ENCODE measurements around the gene MEOX1.

MEOX1 gene

GRCh38 chr17:43679911-43680310, 18.2 kb upstream of the MEOX1 start:
- DNase-seq (ENCODE audit: low spot score): no peak

- DNase-seq (ENCODE audit: low spot score): no peak
Observed at GRCh38 chr17:43679401-43679800, 17.7 kb upstream of the MEOX1 start.

- DNase-seq (ENCODE audit: low spot score): no peak
Observed at GRCh38 chr17:43676471-43676870, 14.7 kb upstream of the MEOX1 start.

DNA sequence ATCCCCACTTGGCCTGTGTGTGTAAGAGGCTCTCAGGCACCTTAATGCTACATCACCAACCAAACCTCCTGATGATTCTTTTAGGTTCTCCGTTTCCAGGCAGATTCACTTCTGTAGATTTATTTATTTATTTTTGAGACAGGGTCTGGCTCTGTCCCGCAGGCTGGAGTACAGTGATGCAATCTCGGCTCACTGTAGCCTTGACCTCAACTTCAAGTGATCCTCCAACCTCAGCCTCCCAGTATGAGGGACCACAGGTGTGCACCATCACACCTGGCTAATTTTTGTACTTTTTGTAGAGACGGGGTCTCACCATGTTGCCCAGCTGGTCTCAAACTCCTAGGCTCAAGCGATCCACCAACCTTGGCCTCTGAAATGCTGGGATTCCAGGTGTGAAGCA, 12.7 kb upstream of the MEOX1 start:
- no peak for DNase-seq (ENCODE audit: low spot score)

DNA sequence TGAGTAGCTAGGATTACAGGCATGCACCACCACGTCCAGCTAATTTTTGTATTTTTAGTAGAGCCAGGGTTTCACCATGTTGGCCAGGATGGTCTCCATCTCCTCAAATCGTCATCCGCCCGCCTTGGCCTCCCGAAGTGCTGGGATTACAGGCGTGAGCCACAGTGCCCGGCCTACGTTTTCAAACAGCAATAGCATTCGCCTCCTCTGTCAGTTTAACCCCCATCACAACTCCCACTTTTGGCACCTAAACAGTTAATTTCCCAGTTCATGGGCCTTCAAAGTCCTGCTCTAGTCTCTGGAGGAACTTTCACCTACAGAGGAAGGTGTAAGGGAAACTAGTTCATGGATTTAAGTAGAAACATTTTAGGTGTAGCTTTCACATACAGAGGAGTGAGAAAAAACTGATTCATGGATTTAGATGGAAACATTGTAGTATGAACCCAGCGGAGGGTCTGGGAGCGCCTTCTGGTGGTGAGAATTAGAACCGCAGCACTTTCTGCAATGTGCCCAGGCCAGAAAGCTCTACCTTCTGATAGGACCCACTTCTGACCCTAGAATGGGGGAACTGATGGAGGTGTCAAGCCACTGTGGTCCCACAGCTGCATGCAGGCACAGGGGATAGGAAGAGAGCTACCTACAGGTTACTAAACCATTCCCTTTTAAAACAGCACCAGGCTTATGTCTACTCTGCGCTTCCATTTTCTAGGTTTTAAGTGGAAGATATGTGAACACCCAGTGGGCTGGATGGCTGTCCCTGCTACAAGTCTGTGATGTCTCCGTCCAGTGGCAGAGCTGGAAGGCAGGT, 12.0 kb upstream of the MEOX1 start:
- peak; percentile 18 for DNase-seq (ENCODE audit: low spot score)

DNA sequence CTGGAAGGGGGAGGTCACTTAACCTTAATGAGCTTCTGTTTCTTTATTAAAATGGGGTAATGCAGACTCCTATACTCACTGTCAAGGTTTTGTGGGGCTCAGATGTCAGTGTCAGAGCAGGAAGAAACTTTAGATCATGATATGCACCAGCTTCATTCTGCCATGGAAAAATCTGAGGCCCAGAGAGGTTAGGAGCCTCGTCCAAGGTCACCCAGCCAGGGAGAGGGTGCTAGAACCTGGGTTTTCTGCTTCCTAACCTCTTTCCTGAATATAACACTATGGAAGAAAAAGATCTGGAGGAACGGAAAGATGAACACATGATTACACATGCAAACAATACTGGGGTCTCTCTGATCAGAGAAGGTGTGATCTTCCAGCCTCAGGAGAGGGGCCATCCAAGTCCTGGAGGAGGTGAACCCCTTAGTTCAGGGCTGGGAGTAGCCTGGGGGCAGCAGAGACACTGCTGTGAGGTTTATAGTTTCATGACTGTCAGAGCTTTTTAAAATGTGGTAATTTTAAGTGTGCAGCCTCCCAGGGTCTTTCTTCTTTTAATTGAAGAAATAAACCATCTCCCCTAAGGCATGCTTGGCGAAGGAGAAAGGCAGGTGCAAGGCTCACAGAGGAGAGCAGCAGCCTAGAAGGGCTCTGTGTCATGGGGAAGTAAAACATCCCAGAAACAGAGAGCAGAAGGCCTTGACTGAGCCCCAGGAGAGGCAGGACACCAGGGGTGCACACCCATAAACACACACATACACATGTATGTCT, 10.2 kb upstream of the MEOX1 start:
- DNase-seq (ENCODE audit: low spot score): no peak

DNA sequence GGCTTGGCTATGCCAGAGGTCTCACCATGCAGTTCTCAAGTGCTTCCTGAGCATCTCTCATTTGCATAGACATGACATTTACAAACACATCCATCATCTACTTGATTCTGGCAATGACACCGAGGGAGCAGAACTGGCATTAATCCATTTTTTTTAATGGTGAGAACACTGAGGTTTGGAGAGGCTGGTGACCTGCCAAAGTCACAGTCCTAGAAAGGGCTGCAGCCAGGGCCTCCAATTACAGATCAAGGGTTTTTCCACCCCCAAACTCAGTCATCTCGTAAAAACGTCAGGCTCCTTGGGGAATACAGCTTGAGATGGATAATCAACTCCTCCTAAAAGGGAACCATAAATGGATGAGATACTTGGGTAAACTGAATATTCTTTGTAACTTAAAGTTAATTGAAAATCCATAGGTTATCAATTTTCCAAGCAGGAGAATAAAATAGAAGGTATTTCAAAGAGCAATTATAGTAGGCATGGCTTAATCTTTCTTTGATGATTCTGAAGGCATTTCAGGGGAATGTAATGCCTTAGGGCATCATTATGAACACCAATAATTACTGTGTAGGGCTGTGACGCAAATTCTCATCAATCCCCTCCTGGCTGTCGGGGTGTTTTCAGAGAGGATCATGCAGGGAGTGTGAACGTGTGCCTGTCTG, 9.4 kb upstream of the MEOX1 start:
- no peak for DNase-seq (ENCODE audit: low spot score)

GRCh38 chr17:43670645-43671030, 8.9 kb upstream of the MEOX1 start:
- DNase-seq (ENCODE audit: low spot score): no peak

GRCh38 chr17:43669971-43670644, 8.4 kb upstream of the MEOX1 start:
- DNase-seq (ENCODE audit: low spot score): no peak

GRCh38 chr17:43667947-43668348, 6.2 kb upstream of the MEOX1 start:
- no peak for DNase-seq (ENCODE audit: low spot score)

- no peak for DNase-seq (ENCODE audit: low spot score)
Observed at GRCh38 chr17:43667506-43667905, 5.8 kb upstream of the MEOX1 start.

GRCh38 chr17:43665937-43666236, 4.2 kb upstream of the MEOX1 start:
- DNase-seq (ENCODE audit: low spot score): no peak

- no peak for DNase-seq (ENCODE audit: low spot score)
Observed at GRCh38 chr17:43665084-43665936, 3.6 kb upstream of the MEOX1 start.

DNA sequence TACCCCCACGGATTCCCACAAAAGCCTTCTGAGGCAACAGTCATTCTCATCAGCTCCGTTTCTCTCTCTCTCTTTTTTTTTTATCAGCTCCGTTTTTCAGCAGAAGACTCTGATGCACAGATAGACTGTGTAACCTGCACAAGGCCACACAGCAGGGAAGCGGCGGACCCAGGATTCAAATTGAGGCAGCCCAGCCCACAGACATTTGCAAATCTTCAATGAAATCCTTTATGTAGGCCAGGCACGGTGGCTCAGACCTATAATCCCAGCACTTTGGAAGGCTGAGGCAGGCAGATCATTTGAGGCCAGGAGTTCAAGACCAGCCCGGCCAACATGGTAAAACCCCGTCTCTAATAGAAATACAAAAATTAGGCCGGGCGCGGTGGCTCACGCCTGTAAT, 2.4 kb upstream of the MEOX1 start:
- no peak for DNase-seq (ENCODE audit: low spot score)

DNA sequence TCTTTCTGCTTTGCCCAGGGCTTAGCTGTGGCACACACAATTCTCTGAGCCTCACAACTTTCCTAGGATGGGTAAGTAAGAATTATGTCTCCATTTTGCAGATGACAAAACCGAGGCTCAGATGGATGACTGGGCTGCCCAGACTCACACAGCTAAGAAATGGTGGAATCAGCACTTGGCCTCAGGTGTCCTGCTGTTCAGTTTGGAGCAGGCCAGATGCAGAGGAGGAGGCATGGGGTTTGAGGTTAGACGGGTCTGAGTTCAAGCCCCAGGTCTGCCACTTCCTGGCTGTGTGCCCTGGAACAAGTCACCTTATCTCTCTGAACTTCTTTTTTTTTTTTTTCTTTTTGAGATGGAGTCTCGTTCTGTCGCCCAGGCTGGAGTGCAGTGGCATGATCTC, 1.7 kb upstream of the MEOX1 start:
- DNase-seq (ENCODE audit: low spot score): no peak

DNA sequence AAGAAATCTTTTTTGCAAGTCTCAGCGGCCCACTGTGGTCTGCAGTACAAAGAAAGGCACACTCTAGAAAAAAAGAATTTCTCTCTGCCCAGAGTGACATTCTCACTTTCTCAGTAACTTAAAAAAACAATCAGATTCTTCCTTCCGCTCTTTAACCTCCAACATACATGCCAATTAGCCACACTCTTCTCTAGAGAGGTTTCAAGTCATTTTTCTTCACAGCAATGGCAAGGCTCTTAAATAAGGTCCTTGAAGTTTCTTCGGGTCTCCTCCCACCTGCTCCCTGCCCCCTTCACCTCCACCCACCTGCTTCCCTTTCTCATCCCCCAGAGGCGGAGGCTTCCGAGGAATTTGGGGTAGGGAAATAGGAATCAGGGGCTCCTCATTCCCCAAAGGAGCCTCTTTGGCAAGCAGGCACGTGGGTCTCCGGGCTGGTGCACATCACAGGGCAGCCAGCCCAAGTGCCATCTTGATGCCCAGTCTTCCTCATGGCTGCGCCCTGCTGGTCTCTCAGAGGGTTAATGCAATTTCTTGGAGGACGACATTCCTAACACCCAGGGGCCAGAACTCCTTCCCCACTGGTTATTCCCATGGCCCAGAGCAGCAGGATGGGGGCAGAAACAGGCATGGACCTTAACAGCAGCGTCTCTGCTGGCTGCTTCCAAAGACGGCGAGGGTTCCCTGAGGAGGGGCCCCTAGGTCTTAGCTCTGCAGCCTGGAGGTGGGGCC, 855 bp upstream of the MEOX1 start:
- DNase-seq (ENCODE audit: low spot score): no peak

DNA sequence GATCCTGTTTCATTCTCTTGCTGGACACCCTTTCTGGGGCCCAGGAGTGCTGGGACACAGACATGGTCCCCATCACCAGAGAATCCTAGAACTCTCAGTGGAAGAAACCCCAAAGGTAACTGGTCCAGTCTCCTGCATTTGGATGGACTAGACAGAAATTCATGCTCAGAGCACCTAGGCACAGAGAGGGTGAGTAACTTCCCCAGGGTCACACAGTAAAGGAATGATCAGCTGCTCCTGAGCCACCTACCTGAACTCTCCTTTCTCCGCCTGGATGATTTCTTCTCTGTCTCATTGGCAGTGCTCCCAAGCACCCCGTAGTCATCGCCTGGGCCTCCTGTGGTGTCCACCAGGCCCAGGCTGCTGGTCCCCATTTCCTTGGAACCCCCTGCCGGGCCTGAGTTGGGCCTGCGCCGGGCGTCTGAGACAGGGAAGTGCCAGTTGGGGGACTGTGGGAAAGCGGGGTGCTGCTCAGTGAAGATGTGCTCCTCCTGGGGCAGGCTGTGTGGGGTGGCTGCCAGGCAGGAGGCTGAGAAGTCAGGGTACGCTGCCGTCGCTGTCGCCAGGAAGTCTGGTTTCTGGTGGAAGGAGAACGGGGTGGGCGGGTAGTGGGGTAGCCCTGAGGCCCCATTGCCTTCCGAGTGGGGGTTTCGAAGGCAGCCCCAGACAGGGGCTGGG, 767 bp downstream of the MEOX1 start:
- DNase-seq (ENCODE audit: low spot score): no peak

DNA sequence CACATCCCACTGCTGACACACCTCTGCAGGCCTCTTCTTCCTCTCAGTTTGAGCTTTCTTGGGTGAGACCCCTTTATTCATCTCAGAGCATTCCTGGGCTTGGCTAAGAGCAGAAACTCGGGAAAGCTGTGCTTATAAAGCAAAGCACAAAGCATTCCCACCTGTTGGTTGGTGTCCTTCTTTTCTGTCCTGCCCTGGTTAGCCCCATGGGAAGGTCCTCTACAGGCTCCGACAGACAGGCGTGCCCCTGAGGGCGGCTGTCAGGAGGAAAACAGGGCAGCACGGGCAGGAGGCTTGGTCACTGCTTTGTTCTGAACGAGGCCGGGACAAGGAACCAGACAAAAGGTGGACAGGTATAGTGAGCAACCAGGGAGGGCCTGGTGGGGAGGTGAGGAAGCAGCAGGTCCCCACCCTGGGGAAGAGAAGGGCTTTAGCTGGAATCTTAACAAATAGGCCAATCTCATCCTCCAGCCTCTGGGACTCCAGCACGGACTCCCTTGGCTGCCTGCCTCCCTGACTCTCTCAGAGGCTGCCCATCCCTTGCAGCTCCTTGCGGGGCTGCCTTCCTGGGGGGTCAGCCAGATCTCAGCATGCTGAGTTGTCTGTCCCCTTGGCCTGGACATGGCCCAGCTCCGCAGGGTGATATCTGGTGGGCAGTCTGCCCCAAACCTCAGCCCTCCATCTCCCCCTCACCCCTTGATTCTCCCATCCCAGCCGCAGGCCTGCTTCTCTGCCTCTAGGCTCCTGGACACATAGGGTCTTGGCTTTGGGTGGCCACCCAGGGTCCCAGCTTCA, 1.7 kb downstream of the MEOX1 start:
- no peak for DNase-seq (ENCODE audit: low spot score)

GRCh38 chr17:43658900-43659299, 2.8 kb downstream of the MEOX1 start:
- DNase-seq (ENCODE audit: low spot score): no peak

Data from putamen (tissue), 1 donor.